Ishikawa (cell line): ENCODE results near the gene RPAP3.

ENCODE experiments used
- CEBPB ChIP-seq: IDR thresholded peaks from 2 replicates; pipeline ENCODE4 v1.6.1; 2012
- CREB1 ChIP-seq: IDR thresholded peaks from 2 replicates; pipeline ENCODE4 v1.6.1; 2012; ENCODE audit warnings: low read depth
- EGR1 ChIP-seq: IDR thresholded peaks from 2 replicates; pipeline ENCODE4 v1.6.1; 2012
- EP300 ChIP-seq: IDR thresholded peaks from 2 replicates; pipeline ENCODE4 v1.6.1; 2012; ENCODE audit warnings: borderline replicate concordance
- FOXM1 ChIP-seq: IDR thresholded peaks from 2 replicates; pipeline ENCODE4 v1.6.1; 2012; ENCODE audit warnings: low read depth, borderline replicate concordance
- MAX ChIP-seq: IDR thresholded peaks from 2 replicates; pipeline ENCODE4 v1.6.1; 2012
- NFIC ChIP-seq: IDR thresholded peaks from 2 replicates; pipeline ENCODE4 v1.6.1; 2012
- RAD21 ChIP-seq: IDR thresholded peaks from 2 replicates; pipeline ENCODE4 v1.6.1; 2012; ENCODE audit warnings: low read depth
- REST ChIP-seq: IDR thresholded peaks from 2 replicates; pipeline ENCODE4 v1.6.1; 2012; ENCODE audit warnings: low read depth, mild to moderate bottlenecking
- TAF1 ChIP-seq: IDR thresholded peaks from 2 replicates; pipeline ENCODE4 v1.6.1; 2012; ENCODE audit warnings: low read depth, mild to moderate bottlenecking
- TCF12 ChIP-seq: IDR thresholded peaks from 2 replicates; pipeline ENCODE4 v1.6.1; 2012; ENCODE audit warnings: low read depth
- TEAD4 ChIP-seq: IDR thresholded peaks from 2 replicates; pipeline ENCODE4 v1.6.1; 2012
- USF1 ChIP-seq: IDR thresholded peaks from 2 replicates; pipeline ENCODE4 v1.6.1; 2012
- YY1 ChIP-seq: IDR thresholded peaks from 2 replicates; pipeline ENCODE4 v1.6.1; 2012; ENCODE audit warnings: low read depth
- ZBTB7A ChIP-seq: IDR thresholded peaks from 2 replicates; pipeline ENCODE4 v1.6.1; 2012; ENCODE audit warnings: low read depth

The RPAP3 gene

GRCh38 chr12:47736216-47736615, 30.4 kb upstream of the RPAP3 start:
- TF ChIP-seq FOXM1 (no peak), ZBTB7A (no peak), EP300 (no peak), CEBPB (no peak), USF1 (no peak)

- TF ChIP-seq ZBTB7A (no peak), EGR1 (no peak), MAX (no peak), CREB1 (no peak), EP300 (no peak), TAF1 (no peak), REST (no peak), FOXM1 (no peak), USF1 (no peak), TCF12 (no peak), YY1 (no peak), TEAD4 (no peak), CEBPB (no peak), NFIC (no peak), RAD21 (no peak)
Observed at GRCh38 chr12:47735649-47736048, 29.8 kb upstream of the RPAP3 start.

- TF ChIP-seq CEBPB (no peak), FOXM1 (no peak), EP300 (no peak), RAD21 (no peak), TEAD4 (no peak), TCF12 (no peak), EGR1 (no peak), CREB1 (no peak), YY1 (no peak), ZBTB7A (no peak)
Observed at GRCh38 chr12:47734725-47735480, 29.1 kb upstream of the RPAP3 start.

- no peak for TF ChIP-seq RAD21
- TF ChIP-seq TEAD4, result no peak
- TF ChIP-seq FOXM1, result no peak
- TF ChIP-seq ZBTB7A, result no peak
- TF ChIP-seq TCF12, result no peak
- no peak for TF ChIP-seq USF1
- TF ChIP-seq REST, result no peak
- no peak for TF ChIP-seq YY1
Observed at GRCh38 chr12:47733142-47733541, 27.3 kb upstream of the RPAP3 start.

GRCh38 chr12:47732504-47732903, 26.7 kb upstream of the RPAP3 start:
- TF ChIP-seq EGR1 (no peak), NFIC (peak; percentile 28; the same call in 1 of the 2 replicates)

GRCh38 chr12:47731723-47732122, 25.9 kb upstream of the RPAP3 start:
- TF ChIP-seq CREB1 (no peak), EP300 (no peak), EGR1 (no peak), CEBPB (no peak), TCF12 (no peak), USF1 (no peak), TAF1 (no peak), REST (no peak), NFIC (0 out of 2 replicates have a peak, but pooled peaks have one; percentile 15)
